ENCODE data around the gene FASN. TPM values are rescaled to one million over a fixed set of nuclear protein-coding genes. Genes with fewer than 3 reads are reported as not detected.
"Not testable (repeated sequence)": the region's sequence is repeated elsewhere in the genome, so short reads cannot be mapped to it uniquely, and the experiment has no call there.

The FASN gene
- total RNA-seq, 1 experiment from 2014 or later: 956 TPM

DNA sequence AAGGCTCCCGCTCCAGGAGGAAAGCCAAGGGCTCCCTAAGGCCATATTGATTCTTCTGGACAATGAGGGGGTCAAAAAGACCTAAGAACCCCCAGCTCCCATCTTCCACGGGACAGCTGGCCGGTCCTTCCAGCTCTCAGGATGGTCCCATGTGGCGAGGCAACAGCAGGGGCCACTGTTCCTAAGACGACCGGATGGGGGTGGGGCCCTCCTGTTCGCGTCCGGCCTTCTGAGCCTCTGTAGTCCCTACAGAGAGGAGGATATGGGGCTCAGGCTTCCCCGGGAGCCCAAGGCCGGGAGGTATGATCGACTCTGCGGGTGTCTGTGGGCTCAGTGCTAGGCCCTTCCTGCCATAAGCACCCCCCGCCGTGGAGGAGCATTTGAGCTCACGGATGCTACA lies 54.5 kb downstream of the FASN start:
- in situ Hi-C loops (cut with HindIII; ENCODE audit: low pct_unique_long_range_greater_than_20kb, low sequenced_read_pairs): no loop called here
- DNase-seq (ENCODE audit: low read depth, low spot score) (no peak), ATAC-seq (no peak)
- H3K4me1 ChIP-seq (ENCODE audit: control insufficient read depth, insufficient read depth, low read length): no peaks in the 10 kb centered on the region
- H3K36me3 ChIP-seq (ENCODE audit: control insufficient read depth, insufficient read depth, low read length): no peaks in the 10 kb centered on the region
- intact Hi-C loops (cut with micrococcal nuclease; ENCODE audit: unreplicated experiment): no loop called here
- no peaks in the 10 kb centered on the region for H3K9me3 ChIP-seq (ENCODE audit: control insufficient read depth, insufficient read depth, low read depth, low read length)
- BruUV-seq (replicated peaks): no TSS peak
- ChIA-PET CTCF (no interaction called here), POLR2A (no interaction called here)
- no peak overlapping the region for H3K4me3 ChIP-seq (ENCODE audit: low read depth in 2 of 2, low read length in 2 of 2)
- H3K27me3 ChIP-seq (ENCODE audit: control insufficient read depth, insufficient read depth, low read length): no peaks in the 10 kb centered on the region
- no peak overlapping the region for H3K27ac ChIP-seq (ENCODE audit: low read length)
- TF ChIP-seq SIN3A (IDR thresholded peaks at IDR 0.05; ENCODE audit: borderline replicate concordance, insufficient read depth, low read depth, low read length): no peak
- no peak for TF ChIP-seq TCF7L2 (IDR thresholded peaks at IDR 0.05; ENCODE audit: low read depth, low read length)

DNA sequence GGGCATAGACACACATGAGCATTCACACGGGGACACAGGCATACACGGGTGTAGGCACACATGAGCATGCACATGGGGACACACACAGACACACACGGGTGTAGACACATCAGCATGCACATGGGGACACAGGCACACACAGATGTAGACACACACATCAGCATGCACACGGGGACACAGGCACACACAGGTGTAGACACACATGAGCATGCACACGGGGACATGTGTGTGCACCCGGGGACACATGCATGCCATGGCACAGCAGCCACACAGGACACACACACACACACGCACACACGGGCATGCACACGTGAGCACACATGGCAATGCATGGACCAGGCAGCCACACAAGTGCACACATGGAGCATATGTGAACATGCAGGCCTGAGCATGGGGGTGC lies 55.4 kb downstream of the FASN start:
- intact Hi-C loops (cut with micrococcal nuclease; ENCODE audit: unreplicated experiment): no loop called here
- Histone ChIP-seq H3K27ac (ENCODE audit: low read length) (no peak overlapping the region), H3K9me3 (ENCODE audit: control insufficient read depth, insufficient read depth, low read depth, low read length) (no peaks in the 10 kb centered on the region), H3K4me1 (ENCODE audit: control insufficient read depth, insufficient read depth, low read length) (no peaks in the 10 kb centered on the region), H3K36me3 (ENCODE audit: control insufficient read depth, insufficient read depth, low read length) (no peaks in the 10 kb centered on the region), H3K27me3 (ENCODE audit: control insufficient read depth, insufficient read depth, low read length) (no peaks in the 10 kb centered on the region), H3K4me3 (ENCODE audit: low read depth in 2 of 2, low read length in 2 of 2) (no peak overlapping the region)
- in situ Hi-C loops (cut with HindIII; ENCODE audit: low pct_unique_long_range_greater_than_20kb, low sequenced_read_pairs): no loop called here
- ChIA-PET POLR2A (no interaction called here), CTCF (no interaction called here)
- no peak for DNase-seq (ENCODE audit: low read depth, low spot score)
- TF ChIP-seq SIN3A (IDR thresholded peaks at IDR 0.05; ENCODE audit: borderline replicate concordance, insufficient read depth, low read depth, low read length): no peak
- no peak for ATAC-seq
- no TSS peak for BruUV-seq (replicated peaks)

DNA sequence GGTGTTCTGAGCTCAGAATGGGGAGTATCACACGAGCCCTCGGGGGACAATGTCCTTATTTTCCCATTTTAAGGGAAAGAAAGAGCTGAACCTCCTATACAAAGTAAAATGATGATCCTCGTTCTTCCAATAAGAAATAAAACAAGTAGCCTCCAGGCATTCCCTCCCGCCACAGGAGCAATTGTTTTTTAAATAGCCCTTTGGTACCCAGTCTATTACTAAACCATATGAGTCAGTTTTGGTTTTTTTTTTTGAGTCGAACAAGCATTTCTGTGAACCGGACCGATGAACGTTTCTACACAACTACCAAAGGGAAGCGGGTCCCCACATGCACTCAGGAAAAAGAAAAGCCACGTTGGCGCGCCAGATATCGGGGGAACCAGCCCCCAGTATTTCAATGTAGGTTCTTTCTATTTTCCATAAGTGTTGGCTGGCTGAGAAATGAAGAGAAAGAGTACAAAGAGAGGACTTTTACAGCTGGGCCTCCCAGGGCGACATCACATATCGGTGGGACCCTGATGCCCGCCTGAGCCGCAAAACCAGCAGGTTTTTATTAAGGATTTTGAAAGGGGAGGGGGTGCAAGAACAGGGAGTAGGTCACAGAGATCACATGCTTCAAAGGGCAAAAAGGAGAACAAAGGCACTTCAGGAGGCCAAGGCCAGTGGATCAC lies 56.8 kb downstream of the FASN start:
- DNase-seq (ENCODE audit: low read depth, low spot score) (no peak), ATAC-seq (no peak)
- H3K27me3 ChIP-seq (ENCODE audit: control insufficient read depth, insufficient read depth, low read length): no peaks in the 10 kb centered on the region
- no peak overlapping the region for H3K27ac ChIP-seq (ENCODE audit: low read length)
- TF ChIP-seq TCF7L2 (IDR thresholded peaks at IDR 0.05; ENCODE audit: low read depth, low read length): no peak
- TF ChIP-seq, protein P1, sequence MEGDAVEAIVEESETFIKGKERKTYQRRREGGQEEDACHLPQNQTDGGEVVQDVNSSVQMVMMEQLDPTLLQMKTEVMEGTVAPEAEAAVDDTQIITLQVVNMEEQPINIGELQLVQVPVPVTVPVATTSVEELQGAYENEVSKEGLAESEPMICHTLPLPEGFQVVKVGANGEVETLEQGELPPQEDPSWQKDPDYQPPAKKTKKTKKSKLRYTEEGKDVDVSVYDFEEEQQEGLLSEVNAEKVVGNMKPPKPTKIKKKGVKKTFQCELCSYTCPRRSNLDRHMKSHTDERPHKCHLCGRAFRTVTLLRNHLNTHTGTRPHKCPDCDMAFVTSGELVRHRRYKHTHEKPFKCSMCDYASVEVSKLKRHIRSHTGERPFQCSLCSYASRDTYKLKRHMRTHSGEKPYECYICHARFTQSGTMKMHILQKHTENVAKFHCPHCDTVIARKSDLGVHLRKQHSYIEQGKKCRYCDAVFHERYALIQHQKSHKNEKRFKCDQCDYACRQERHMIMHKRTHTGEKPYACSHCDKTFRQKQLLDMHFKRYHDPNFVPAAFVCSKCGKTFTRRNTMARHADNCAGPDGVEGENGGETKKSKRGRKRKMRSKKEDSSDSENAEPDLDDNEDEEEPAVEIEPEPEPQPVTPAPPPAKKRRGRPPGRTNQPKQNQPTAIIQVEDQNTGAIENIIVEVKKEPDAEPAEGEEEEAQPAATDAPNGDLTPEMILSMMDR (IDR thresholded peaks at IDR 0.05): no peak
- POLR2A ChIA-PET: interaction anchor here (0.6 to 0.7 kb wide), 2 partner anchors 10 to 11 kb away, joined by 3 to 5 read pairs; no protein-coding TSS in a partner anchor
- in situ Hi-C loops (cut with HindIII; ENCODE audit: low pct_unique_long_range_greater_than_20kb, low sequenced_read_pairs): no loop called here
- no peak overlapping the region for H3K4me3 ChIP-seq (ENCODE audit: low read depth in 2 of 2, low read length in 2 of 2)
- H3K4me1 ChIP-seq (ENCODE audit: control insufficient read depth, insufficient read depth, low read length): peaks cover 4% of the 10 kb centered on the region; the same call in 1 of the 2 replicates
- intact Hi-C loops (cut with micrococcal nuclease; ENCODE audit: unreplicated experiment): no loop called here
- CTCF ChIA-PET: interaction anchor here (0.5 kb wide), 1 partner anchor 21 kb away, joined by 3 read pairs; no protein-coding TSS in a partner anchor
- H3K9me3 ChIP-seq (ENCODE audit: control insufficient read depth, insufficient read depth, low read depth, low read length): no peaks in the 10 kb centered on the region
- no TSS peak for BruUV-seq (replicated peaks)
- no peaks in the 10 kb centered on the region for H3K36me3 ChIP-seq (ENCODE audit: control insufficient read depth, insufficient read depth, low read length)

DNA sequence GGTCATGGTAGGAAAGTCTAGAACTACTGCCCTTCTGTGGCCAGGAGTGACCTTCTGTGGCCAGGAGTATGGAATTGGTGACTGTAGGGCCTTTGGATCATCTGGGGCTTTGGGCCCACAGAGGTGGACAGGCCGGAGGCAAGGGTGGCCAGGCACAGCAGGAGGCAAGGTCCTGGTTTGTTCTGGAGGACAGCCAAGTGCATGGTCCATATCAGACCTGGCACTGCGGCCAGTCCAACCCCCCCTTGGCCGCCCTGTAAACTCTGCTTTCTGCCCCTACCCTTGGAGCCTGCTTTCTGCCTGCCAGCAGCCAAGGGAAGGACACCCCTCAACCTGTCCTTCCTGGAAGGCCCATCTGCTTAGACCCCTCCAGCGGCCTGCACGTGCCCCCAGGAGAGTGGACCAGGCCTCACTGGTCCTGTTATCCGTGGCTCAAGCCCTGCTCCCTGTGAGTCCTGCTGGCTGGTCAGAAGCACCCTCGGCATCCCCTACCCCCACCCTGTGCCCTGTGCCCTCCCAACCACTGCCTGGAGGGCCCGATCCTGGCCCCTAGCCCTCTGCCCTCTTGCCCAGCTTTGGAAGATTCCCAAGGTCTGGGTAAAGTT lies 58.2 kb downstream of the FASN start:
- no peaks in the 10 kb centered on the region for H3K27me3 ChIP-seq (ENCODE audit: control insufficient read depth, insufficient read depth, low read length)
- no TSS peak for BruUV-seq (replicated peaks)
- intact Hi-C loops (cut with micrococcal nuclease; ENCODE audit: unreplicated experiment) (no loop called here), in situ Hi-C loops (cut with HindIII; ENCODE audit: low pct_unique_long_range_greater_than_20kb, low sequenced_read_pairs) (no loop called here)
- H3K36me3 ChIP-seq (ENCODE audit: control insufficient read depth, insufficient read depth, low read length): no peaks in the 10 kb centered on the region
- ATAC-seq (no peak), DNase-seq (ENCODE audit: low read depth, low spot score) (no peak)
- TF ChIP-seq, protein P2, sequence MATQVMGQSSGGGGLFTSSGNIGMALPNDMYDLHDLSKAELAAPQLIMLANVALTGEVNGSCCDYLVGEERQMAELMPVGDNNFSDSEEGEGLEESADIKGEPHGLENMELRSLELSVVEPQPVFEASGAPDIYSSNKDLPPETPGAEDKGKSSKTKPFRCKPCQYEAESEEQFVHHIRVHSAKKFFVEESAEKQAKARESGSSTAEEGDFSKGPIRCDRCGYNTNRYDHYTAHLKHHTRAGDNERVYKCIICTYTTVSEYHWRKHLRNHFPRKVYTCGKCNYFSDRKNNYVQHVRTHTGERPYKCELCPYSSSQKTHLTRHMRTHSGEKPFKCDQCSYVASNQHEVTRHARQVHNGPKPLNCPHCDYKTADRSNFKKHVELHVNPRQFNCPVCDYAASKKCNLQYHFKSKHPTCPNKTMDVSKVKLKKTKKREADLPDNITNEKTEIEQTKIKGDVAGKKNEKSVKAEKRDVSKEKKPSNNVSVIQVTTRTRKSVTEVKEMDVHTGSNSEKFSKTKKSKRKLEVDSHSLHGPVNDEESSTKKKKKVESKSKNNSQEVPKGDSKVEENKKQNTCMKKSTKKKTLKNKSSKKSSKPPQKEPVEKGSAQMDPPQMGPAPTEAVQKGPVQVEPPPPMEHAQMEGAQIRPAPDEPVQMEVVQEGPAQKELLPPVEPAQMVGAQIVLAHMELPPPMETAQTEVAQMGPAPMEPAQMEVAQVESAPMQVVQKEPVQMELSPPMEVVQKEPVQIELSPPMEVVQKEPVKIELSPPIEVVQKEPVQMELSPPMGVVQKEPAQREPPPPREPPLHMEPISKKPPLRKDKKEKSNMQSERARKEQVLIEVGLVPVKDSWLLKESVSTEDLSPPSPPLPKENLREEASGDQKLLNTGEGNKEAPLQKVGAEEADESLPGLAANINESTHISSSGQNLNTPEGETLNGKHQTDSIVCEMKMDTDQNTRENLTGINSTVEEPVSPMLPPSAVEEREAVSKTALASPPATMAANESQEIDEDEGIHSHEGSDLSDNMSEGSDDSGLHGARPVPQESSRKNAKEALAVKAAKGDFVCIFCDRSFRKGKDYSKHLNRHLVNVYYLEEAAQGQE (IDR thresholded peaks at IDR 0.05; ENCODE audit: insufficient read depth in 1 of 2, low read depth in 2 of 2, low read length in 1 of 2): no peak
- H3K4me1 ChIP-seq (ENCODE audit: control insufficient read depth, insufficient read depth, low read length): peaks cover 8% of the 10 kb centered on the region; the same call in 1 of the 2 replicates
- CTCF ChIA-PET: no interaction called here
- H3K27ac ChIP-seq (ENCODE audit: low read length): no peak overlapping the region
- no peaks in the 10 kb centered on the region for H3K9me3 ChIP-seq (ENCODE audit: control insufficient read depth, insufficient read depth, low read depth, low read length)
- POLR2A ChIA-PET: no interaction called here
- no peak overlapping the region for H3K4me3 ChIP-seq (ENCODE audit: low read depth in 2 of 2, low read length in 2 of 2)

DNA sequence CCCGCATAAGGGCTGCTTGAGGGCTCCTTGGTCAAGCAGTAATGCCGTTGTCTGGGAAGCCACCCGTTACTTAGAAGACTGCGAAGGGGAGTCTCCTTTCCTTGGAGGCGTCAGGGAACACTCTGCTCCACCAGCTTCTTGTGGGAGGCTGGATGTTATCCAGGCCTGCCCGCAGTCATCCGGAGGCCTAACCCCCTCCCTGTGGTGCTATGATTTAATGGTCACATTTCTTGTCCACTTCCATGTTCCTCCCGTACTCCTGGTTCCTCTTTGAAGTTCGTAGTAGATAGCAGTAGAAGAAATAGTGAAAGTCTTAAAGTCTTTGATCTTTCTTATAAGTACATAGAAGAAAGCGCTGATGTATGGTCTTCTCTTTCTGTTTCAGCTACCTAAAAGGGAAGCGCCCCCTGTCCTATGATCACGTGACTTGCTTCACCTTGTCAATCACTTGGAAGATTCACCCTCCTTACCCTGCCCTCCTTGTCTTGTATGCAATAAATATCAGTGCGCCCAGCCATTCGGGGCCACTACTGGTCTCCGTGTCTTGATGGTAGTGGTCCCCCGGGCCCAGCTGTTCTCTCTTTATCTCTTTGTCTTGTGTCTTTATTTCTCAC lies 59.1 kb downstream of the FASN start:
- in situ Hi-C loops (cut with HindIII; ENCODE audit: low pct_unique_long_range_greater_than_20kb, low sequenced_read_pairs); H3K36me3 ChIP-seq (ENCODE audit: control insufficient read depth, insufficient read depth, low read length); intact Hi-C loops (cut with micrococcal nuclease; ENCODE audit: unreplicated experiment); ATAC-seq; H3K27me3 ChIP-seq (ENCODE audit: control insufficient read depth, insufficient read depth, low read length); CTCF ChIA-PET; BruUV-seq (replicated peaks); H3K4me3 ChIP-seq (ENCODE audit: low read depth in 2 of 2, low read length in 2 of 2); H3K9me3 ChIP-seq (ENCODE audit: control insufficient read depth, insufficient read depth, low read depth, low read length); H3K27ac ChIP-seq (ENCODE audit: low read length); DNase-seq (ENCODE audit: low read depth, low spot score): not testable (repeated sequence)
- H3K4me1 ChIP-seq (ENCODE audit: control insufficient read depth, insufficient read depth, low read length): peaks cover 12% of the 10 kb centered on the region; the same call in 1 of the 2 replicates
- POLR2A ChIA-PET: interaction anchor here (0.6 kb wide), 1 partner anchor 64 kb away, joined by 5 read pairs; no protein-coding TSS in a partner anchor

All from Panc1 (cell line).